GM12891 (cell line): ENCODE results near the gene HDAC4.
A peak's percentile ranks its signal among the peaks of the same experiment; 100 is the strongest.
"Not testable (repeated sequence)": the region's sequence is repeated elsewhere in the genome, so short reads cannot be mapped to it uniquely, and the experiment has no call there.

ENCODE experiments used
- DNase-seq: peaks from one replicate; pipeline ENCODE4 v3.0.0; 2011; ENCODE audit warnings: low spot score; ENCODE audit not compliant: insufficient read length
- FAIRE-seq: peaks from 2 replicates; lab custom pipeline; 2011; peaks lifted over from hg19 to GRCh38; lab: Jason Lieb, UNC
- PAX5 ChIP-seq: IDR thresholded peaks from 2 replicates; pipeline ENCODE4 v1.6.1; 2011; ENCODE audit warnings: low read length, moderate library complexity, mild to moderate bottlenecking; ENCODE audit not compliant: insufficient read depth, severe bottlenecking
- POLR2A ChIP-seq: IDR thresholded peaks from 2 replicates; pipeline ENCODE4 v1.6.1; 2011; ENCODE audit warnings: low read depth, low read length, control low read depth
- POLR2AphosphoS5 ChIP-seq: IDR thresholded peaks from 2 replicates; pipeline ENCODE4 v1.6.1; 2011; ENCODE audit warnings: low read depth, low read length, control low read depth
- POU2F2 ChIP-seq: IDR thresholded peaks from 2 replicates; pipeline ENCODE4 v1.6.1; 2011; ENCODE audit warnings: low read depth, mild to moderate bottlenecking, control low read depth, low read length, moderate library complexity
- SPI1 ChIP-seq: IDR thresholded peaks from 2 replicates; pipeline ENCODE4 v1.6.1; 2011; ENCODE audit warnings: low read depth, low read length, control low read depth
- TAF1 ChIP-seq: IDR thresholded peaks from 2 replicates; pipeline ENCODE4 v1.6.1; 2011; ENCODE audit warnings: low read depth, low read length, control low read depth

The HDAC4 gene

GRCh38 chr2:239072786-239073185 lies 328.0 kb downstream of the HDAC4 start:
- FAIRE-seq (no peak), DNase-seq (no peak)
- TF ChIP-seq PAX5 = no peak
- TF ChIP-seq POLR2A = no peak
- no peak for TF ChIP-seq POU2F2
- no peak for TF ChIP-seq TAF1

GRCh38 chr2:239070466-239070865 lies 330.4 kb downstream of the HDAC4 start:
- TF ChIP-seq SPI1 (no peak), TAF1 (no peak), POU2F2 (no peak), POLR2A (no peak), PAX5 (no peak), POLR2AphosphoS5 (no peak)
- no peak for DNase-seq
- no peak for FAIRE-seq

GRCh38 chr2:239069362-239070333 lies 331.2 kb downstream of the HDAC4 start:
- peak; percentile 87 for FAIRE-seq
- not testable (repeated sequence) for DNase-seq

GRCh38 chr2:239068411-239068810 lies 332.4 kb downstream of the HDAC4 start:
- TF ChIP-seq TAF1 (no peak), POLR2AphosphoS5 (no peak), POLR2A (no peak)
- DNase-seq = no peak
- no peak for FAIRE-seq

GRCh38 chr2:239067196-239067865 lies 333.5 kb downstream of the HDAC4 start:
- no peak for FAIRE-seq
- no peak for TF ChIP-seq POLR2A
- TF ChIP-seq TAF1 = no peak
- TF ChIP-seq SPI1 = no peak
- no peak for TF ChIP-seq POU2F2
- TF ChIP-seq PAX5 = no peak
- TF ChIP-seq POLR2AphosphoS5 = no peak
- DNase-seq = no peak

GRCh38 chr2:239066597-239066996 lies 334.2 kb downstream of the HDAC4 start:
- TF ChIP-seq SPI1 = no peak
- no peak for TF ChIP-seq POLR2A
- TF ChIP-seq POU2F2 = no peak
- no peak for TF ChIP-seq TAF1
- no peak for TF ChIP-seq PAX5
- no peak for TF ChIP-seq POLR2AphosphoS5
- no peak for FAIRE-seq
- DNase-seq = no peak

GRCh38 chr2:239065962-239066361 lies 334.9 kb downstream of the HDAC4 start:
- no peak for DNase-seq
- TF ChIP-seq POLR2A (no peak), POLR2AphosphoS5 (no peak), POU2F2 (no peak), SPI1 (no peak), PAX5 (no peak), TAF1 (no peak)
- FAIRE-seq = no peak

- FAIRE-seq (no peak), DNase-seq (no peak)
- TF ChIP-seq POLR2AphosphoS5 (no peak), SPI1 (no peak), TAF1 (no peak), PAX5 (no peak), POLR2A (no peak), POU2F2 (no peak)
These were observed 335.3 kb downstream of the HDAC4 start for GRCh38 chr2:239065537-239065936.

GRCh38 chr2:239064891-239065290 lies 335.9 kb downstream of the HDAC4 start:
- FAIRE-seq = no peak
- DNase-seq = no peak
- no peak for TF ChIP-seq POLR2AphosphoS5
- TF ChIP-seq SPI1 = no peak
- TF ChIP-seq TAF1 = no peak
- TF ChIP-seq POLR2A = no peak
- TF ChIP-seq POU2F2 = no peak
- TF ChIP-seq PAX5 = no peak

GRCh38 chr2:239064253-239064652 lies 336.6 kb downstream of the HDAC4 start:
- DNase-seq = no peak
- FAIRE-seq = no peak
- TF ChIP-seq TAF1 = no peak
